DOHH2 (cell line): ENCODE results near the gene HIVEP3.

Source experiments
- H3F3A ChIP-seq: fragments of 200-600 bp; sonication (generic), shearing (Covaris generic); 2 replicates; pipeline ENCODE4 v1.6.0; 2016; ENCODE audit warnings: antibody characterized with exemption, mild to moderate bottlenecking; ENCODE audit not compliant: control insufficient read depth, insufficient read depth
- H3K27ac ChIP-seq: fragments of 200-600 bp; sonication (generic); 2 replicates; pipeline ENCODE4 v1.5.1; 2014; ENCODE audit warnings: low read depth, mild to moderate bottlenecking, low read length, moderate library complexity
- H3K27me3 ChIP-seq: fragments of 200-600 bp; sonication (generic); 2 replicates; pipeline ENCODE4 v1.6.1; 2014; ENCODE audit warnings: mild to moderate bottlenecking, low read length, mixed read lengths; ENCODE audit not compliant: control insufficient read depth
- H3K36me3 ChIP-seq: fragments of 200-600 bp; sonication (generic); 2 replicates; pipeline ENCODE4 v1.6.1; 2014; ENCODE audit warnings: mild to moderate bottlenecking, low read length, moderate library complexity, mixed read lengths; ENCODE audit not compliant: control insufficient read depth
- H3K4me1 ChIP-seq: fragments of 200-600 bp; sonication (generic); 2 replicates; pipeline ENCODE4 v1.6.1; 2014; ENCODE audit warnings: mild to moderate bottlenecking, low read length, mixed read lengths; ENCODE audit not compliant: control insufficient read depth
- H3K4me2 ChIP-seq: fragments of 200-600 bp; sonication (generic); 2 replicates; pipeline ENCODE4 v1.6.0; 2014; ENCODE audit warnings: mild to moderate bottlenecking, low read length, moderate library complexity
- H3K4me3 ChIP-seq: fragments of 200-600 bp; sonication (generic); 2 replicates; pipeline ENCODE4 v1.5.1; 2014; ENCODE audit warnings: mild to moderate bottlenecking, low read length, mixed read lengths
- H3K79me2 ChIP-seq: fragments of 200-600 bp; sonication (generic); 2 replicates; pipeline ENCODE4 v1.6.1; 2014; ENCODE audit warnings: mild to moderate bottlenecking, low read length, mixed read lengths; ENCODE audit not compliant: control insufficient read depth
- H3K9me2 ChIP-seq: fragments of 200-600 bp; sonication (generic); replicated peaks from 2 replicates; pipeline ENCODE4 v1.6.1; 2014; ENCODE audit warnings: mild to moderate bottlenecking, low read length, mixed read lengths; ENCODE audit not compliant: control insufficient read depth
- H3K9me3 ChIP-seq: fragments of 200-600 bp; sonication (generic); 2 replicates; pipeline ENCODE4 v1.6.1; 2014; ENCODE audit warnings: antibody characterized with exemption, low read length, mixed read lengths; ENCODE audit not compliant: control insufficient read depth, insufficient read depth
- H4K20me1 ChIP-seq: fragments of 200-600 bp; sonication (generic); 2 replicates; pipeline ENCODE4 v1.6.0; 2014; ENCODE audit warnings: low read depth, mild to moderate bottlenecking, antibody characterized with exemption, low read length, moderate library complexity; ENCODE audit not compliant: control insufficient read depth, insufficient read depth
- CTCF ChIP-seq: fragments of 200-600 bp; sonication (generic); IDR thresholded peaks from one replicate; pipeline ENCODE4 v1.5.1; 2014; ENCODE audit warnings: antibody characterized with exemption, mild to moderate bottlenecking, low read depth, low read length; ENCODE audit not compliant: poor library complexity, severe bottlenecking
- EZH2phosphoT487 ChIP-seq: fragments of 200-600 bp; sonication (generic); IDR thresholded peaks from 2 replicates; pipeline ENCODE4 v1.6.1; 2017; ENCODE audit warnings: borderline replicate concordance, mild to moderate bottlenecking, antibody characterized with exemption, low read length, moderate library complexity, mixed read lengths

HIVEP3 gene

GRCh38 chr1:41848216-41848952 is 70.3 kb downstream of the HIVEP3 start:
- H4K20me1 ChIP-seq = no peaks in the 10 kb centered on the region
- TF ChIP-seq EZH2phosphoT487 = no peak
- TF ChIP-seq CTCF = no peak
- no peak overlapping the region for H3K4me2 ChIP-seq
- no peaks in the 10 kb centered on the region for H3K4me1 ChIP-seq
- H3K4me3 ChIP-seq = no peak overlapping the region
- H3K9me3 ChIP-seq = no peaks in the 10 kb centered on the region
- no peak overlapping the region for H3K27ac ChIP-seq
- H3K9me2 ChIP-seq = no peaks in the 10 kb centered on the region
- no peaks in the 10 kb centered on the region for H3F3A ChIP-seq
- H3K79me2 ChIP-seq = no peaks in the 10 kb centered on the region
- no peaks in the 10 kb centered on the region for H3K36me3 ChIP-seq
- H3K27me3 ChIP-seq = no peaks in the 10 kb centered on the region

GRCh38 chr1:41847733-41848132 is 71.0 kb downstream of the HIVEP3 start:
- no peak overlapping the region for H3K4me3 ChIP-seq
- no peaks in the 10 kb centered on the region for H3K9me2 ChIP-seq
- no peak for TF ChIP-seq CTCF
- no peak for TF ChIP-seq EZH2phosphoT487
- no peaks in the 10 kb centered on the region for H3F3A ChIP-seq
- no peaks in the 10 kb centered on the region for H3K36me3 ChIP-seq
- H3K27me3 ChIP-seq = peaks cover 4% of the 10 kb centered on the region
- no peaks in the 10 kb centered on the region for H3K9me3 ChIP-seq
- no peak overlapping the region for H3K27ac ChIP-seq
- H3K4me1 ChIP-seq = no peaks in the 10 kb centered on the region
- no peak overlapping the region for H3K4me2 ChIP-seq
- no peaks in the 10 kb centered on the region for H3K79me2 ChIP-seq
- H4K20me1 ChIP-seq = no peaks in the 10 kb centered on the region

GRCh38 chr1:41846625-41847405 is 71.9 kb downstream of the HIVEP3 start:
- H3K4me2 ChIP-seq = no peak overlapping the region
- no peaks in the 10 kb centered on the region for H3K9me2 ChIP-seq
- H3K27me3 ChIP-seq = peaks cover 9% of the 10 kb centered on the region
- TF ChIP-seq CTCF (no peak), EZH2phosphoT487 (no peak)
- H3K36me3 ChIP-seq = no peaks in the 10 kb centered on the region
- H3K9me3 ChIP-seq = no peaks in the 10 kb centered on the region
- H3K79me2 ChIP-seq = no peaks in the 10 kb centered on the region
- no peaks in the 10 kb centered on the region for H3K4me1 ChIP-seq
- H3K27ac ChIP-seq = no peak overlapping the region
- H3F3A ChIP-seq = no peaks in the 10 kb centered on the region
- H4K20me1 ChIP-seq = no peaks in the 10 kb centered on the region
- H3K4me3 ChIP-seq = no peak overlapping the region
